Adrenal gland (tissue), 12 donors: ENCODE results near the gene ARMC2. TPM values are rescaled to one million over a fixed set of nuclear protein-coding genes. Genes with fewer than 3 reads are reported as not detected.

ENCODE experiments used
- DNase-seq, 7 donors: peaks; one replicate each; pipeline ENCODE4 v3.0.0-alpha.2; 2019 to 2020
- H3K27ac ChIP-seq, 5 donors: fragments of 200-600 bp; sonication (generic) in 4 of 5; 1 replicate in 3 of 5; 2 replicates in 2 of 5; pipeline versions ENCODE4 v1.5.1 to v1.8.0; 2016 to 2020; ENCODE audit warnings: mild to moderate bottlenecking in 1 of 5
- H3K27me3 ChIP-seq: fragments of 200-600 bp; 2 replicates; pipeline ENCODE4 v1.8.0; 2021
- H3K36me3 ChIP-seq, 2 donors: fragments of 200-600 bp; replicated peaks in 1 of 2; 1 replicate in 1 of 2; 2 replicates in 1 of 2; pipeline versions ENCODE4 v1.5.1 to v1.8.0; 2018 to 2022
- H3K4me1 ChIP-seq, 2 donors: fragments of 200-600 bp; replicated peaks in 1 of 2; 1 replicate in 1 of 2; 2 replicates in 1 of 2; pipeline versions ENCODE4 v1.5.1 to v1.8.0; 2018 to 2021
- H3K4me3 ChIP-seq, 4 donors: fragments of 200-600 bp; sonication (generic) in 3 of 4; one replicate each; pipeline ENCODE4 v1.5.1; 2016 to 2018
- H3K9me3 ChIP-seq, 3 donors: fragments of 200-600 bp; sonication (generic) in 1 of 3; replicated peaks in 1 of 3; 1 replicate in 2 of 3; 2 replicates in 1 of 3; pipeline versions ENCODE4 v1.5.1 to v1.8.0; 2016 to 2021
- POLR2A ChIP-seq, 2 donors: fragments of 450-650 bp; IDR thresholded peaks; one replicate each; pipeline ENCODE4 v1.6.1; 2017; ENCODE audit warnings: antibody characterized with exemption in 2 of 2, mild to moderate bottlenecking in 2 of 2, moderate library complexity in 1 of 2
- WGBS, 4 donors: extraction: QIAGEN DNeasy Blood & Tissue Kit in 2 of 4; methylation state at CpG; one replicate each; pipeline versions ENCODE4 v1.1.5 to v1.1.7; 2013 to 2017; 5-methylcytosine and 5-hydroxymethylcytosine counted together
- intact Hi-C, 2 donors: fragments of 100-400 bp; cut with DNase I; formaldehyde crosslinking; loops; one replicate each; pipeline versions ENCODE4 v1.14.1 to v1.15.0; 2022 to 2023
- polyA plus RNA-seq, 3 donors: library from polyadenylated mRNA; stranded (reverse); fragments of 200-250 nt in 2 of 3; fragments of 350-450 nt in 1 of 3; fragmentation: Illumina TruSeq in 1 of 3; extraction: RNeasy Lipid Tissue Mini Kit (QIAGEN cat#74804) in 1 of 3; gene quantifications; one replicate each; pipeline ENCODE4 v1.2.3, GENCODE V29; 2013 to 2014
- total RNA-seq, 9 donors: library from RNA; depleted of rRNA in 4 of 9; stranded (reverse); fragments of >200 nt in 4 of 9; fragments of 120-200 nt in 1 of 9; fragmentation: NEBNext Ultra II Directional in 1 of 9; extraction: Animal tissue kit (Norgen Biotek cat#: 25700) in 1 of 9; gene quantifications; one replicate each; pipeline versions ENCODE4 v1.1.0 to v1.2.4, GENCODE V29; 2013 to 2023
- TF ChIP-seq, protein P1 (sequence below), 6 experiments: fragments of 450-650 bp in 4 of 6; fragments of 200-600 bp in 2 of 6; sonication (generic) in 1 of 6; IDR thresholded peaks; 1 replicate in 5 of 6; 2 replicates in 1 of 6; pipeline versions ENCODE4 v1.5.1 to v1.8.0; 2016 to 2021; ENCODE audit warnings: antibody characterized with exemption in 6 of 6, mild to moderate bottlenecking in 2 of 6, moderate library complexity in 1 of 6
- donor health status: healthy with polysubstance abuse.
- donor health status: Bipolar disorder and iron deficiency.
- donor health status: DM: yes; HTN: yes; CAD: no.
- donor health status: DM: no; HTN: no; CAD: no.
- donor health status: DM: no; HTN: no; CAD: no.
- donor health status: DM: yes; HTN: yes; CAD: no.

ARMC2 gene
- total and polyA plus RNA-seq, 12 donors = 2.1 to 7.8 (median 6.4) TPM

DNA sequence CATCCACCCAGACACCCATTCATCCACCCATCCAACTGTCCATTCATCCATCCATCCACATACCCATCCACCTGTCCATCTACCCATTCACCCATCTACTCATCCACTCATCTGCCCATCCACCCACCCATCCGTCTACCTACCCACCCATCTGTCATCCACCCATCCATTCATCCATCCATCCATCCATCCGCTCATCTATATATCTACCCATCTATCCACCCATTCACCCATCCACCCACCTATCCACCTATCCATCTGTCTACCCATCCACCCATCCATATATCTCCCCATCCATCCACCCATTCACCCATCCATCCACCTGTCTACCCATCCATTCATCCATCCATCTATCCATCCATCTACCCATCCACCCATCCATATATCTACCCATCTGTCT lies 30.7 kb downstream of the ARMC2 start:
- no peak for TF ChIP-seq POLR2A (IDR thresholded peaks at IDR 0.05)
- TF ChIP-seq, protein P1, sequence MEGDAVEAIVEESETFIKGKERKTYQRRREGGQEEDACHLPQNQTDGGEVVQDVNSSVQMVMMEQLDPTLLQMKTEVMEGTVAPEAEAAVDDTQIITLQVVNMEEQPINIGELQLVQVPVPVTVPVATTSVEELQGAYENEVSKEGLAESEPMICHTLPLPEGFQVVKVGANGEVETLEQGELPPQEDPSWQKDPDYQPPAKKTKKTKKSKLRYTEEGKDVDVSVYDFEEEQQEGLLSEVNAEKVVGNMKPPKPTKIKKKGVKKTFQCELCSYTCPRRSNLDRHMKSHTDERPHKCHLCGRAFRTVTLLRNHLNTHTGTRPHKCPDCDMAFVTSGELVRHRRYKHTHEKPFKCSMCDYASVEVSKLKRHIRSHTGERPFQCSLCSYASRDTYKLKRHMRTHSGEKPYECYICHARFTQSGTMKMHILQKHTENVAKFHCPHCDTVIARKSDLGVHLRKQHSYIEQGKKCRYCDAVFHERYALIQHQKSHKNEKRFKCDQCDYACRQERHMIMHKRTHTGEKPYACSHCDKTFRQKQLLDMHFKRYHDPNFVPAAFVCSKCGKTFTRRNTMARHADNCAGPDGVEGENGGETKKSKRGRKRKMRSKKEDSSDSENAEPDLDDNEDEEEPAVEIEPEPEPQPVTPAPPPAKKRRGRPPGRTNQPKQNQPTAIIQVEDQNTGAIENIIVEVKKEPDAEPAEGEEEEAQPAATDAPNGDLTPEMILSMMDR (IDR thresholded peaks at IDR 0.05) = no peak
- peak overlapping the region in 2 of 5 donors; percentile 84 to 85 for H3K27ac ChIP-seq
- 96 to 100% (median 98%) methylated on average over 2 of the region's 2 CpGs for WGBS, 4 donors
- no peak for DNase-seq
- no peaks in the 10 kb centered on the region for H3K9me3 ChIP-seq
- H3K27me3 ChIP-seq = no peaks in the 10 kb centered on the region
- H3K36me3 ChIP-seq = no peaks in the 10 kb centered on the region
- H3K4me1 ChIP-seq = peaks cover 20 to 34% of the 10 kb centered on the region in 2 donors
- H3K4me3 ChIP-seq = no peak overlapping the region
- intact Hi-C loops = no loop called here

DNA sequence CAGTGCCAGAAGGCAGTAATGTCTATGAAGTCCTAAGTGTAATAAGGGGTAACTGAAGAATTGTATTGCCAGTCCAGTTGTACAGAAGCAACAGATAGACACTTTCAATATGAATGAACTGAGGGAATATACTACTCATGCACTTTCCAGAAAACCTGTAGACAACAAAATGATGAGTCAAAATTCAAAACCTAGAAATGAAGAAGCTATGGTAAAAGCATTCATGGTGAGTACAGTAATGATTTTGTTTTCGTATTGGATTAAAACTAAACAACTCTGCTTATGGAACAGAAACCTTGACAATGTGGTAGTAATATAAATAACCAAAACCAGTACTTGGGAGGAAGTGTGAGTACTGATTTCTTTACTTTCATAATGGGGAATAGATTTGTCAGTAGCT lies 35.0 kb downstream of the ARMC2 start:
- intact Hi-C loops = no loop called here
- no peaks in the 10 kb centered on the region for H3K36me3 ChIP-seq
- WGBS, 4 donors = 78 to 91% (median 86%) methylated on average over 1 of the region's 1 CpG

GRCh38 chr6:108884211-108885059 lies 36.2 kb downstream of the ARMC2 start:
- no peak for DNase-seq
- no peaks in the 10 kb centered on the region for H3K9me3 ChIP-seq
- no peak overlapping the region for H3K4me3 ChIP-seq
- no peaks in the 10 kb centered on the region for H3K36me3 ChIP-seq
- no peak overlapping the region for H3K27ac ChIP-seq
- no peaks in the 10 kb centered on the region for H3K4me1 ChIP-seq
- 85 to 94% (median 93%) methylated on average over 9 of the region's 9 CpGs for WGBS, 4 donors
- TF ChIP-seq, protein P1 (IDR thresholded peaks at IDR 0.05) = no peak
- TF ChIP-seq POLR2A (IDR thresholded peaks at IDR 0.05) = no peak
- H3K27me3 ChIP-seq = no peaks in the 10 kb centered on the region
- intact Hi-C loops = loop anchor here in 1 of 2 donors (5.0 kb wide), 1 partner anchor 47 kb away; no protein-coding TSS in a partner anchor

More for the DNA sequence above, 35.0 kb downstream of the ARMC2 start:
- DNase-seq = no peak
- TF ChIP-seq, protein P1 (IDR thresholded peaks at IDR 0.05) = no peak
- TF ChIP-seq POLR2A (IDR thresholded peaks at IDR 0.05) = no peak
- no peak overlapping the region for H3K4me3 ChIP-seq
- H3K4me1 ChIP-seq = peaks cover 1 to 2% of the 10 kb centered on the region in 2 donors
- no peaks in the 10 kb centered on the region for H3K9me3 ChIP-seq
- no peak overlapping the region for H3K27ac ChIP-seq
- no peaks in the 10 kb centered on the region for H3K27me3 ChIP-seq

DNA sequence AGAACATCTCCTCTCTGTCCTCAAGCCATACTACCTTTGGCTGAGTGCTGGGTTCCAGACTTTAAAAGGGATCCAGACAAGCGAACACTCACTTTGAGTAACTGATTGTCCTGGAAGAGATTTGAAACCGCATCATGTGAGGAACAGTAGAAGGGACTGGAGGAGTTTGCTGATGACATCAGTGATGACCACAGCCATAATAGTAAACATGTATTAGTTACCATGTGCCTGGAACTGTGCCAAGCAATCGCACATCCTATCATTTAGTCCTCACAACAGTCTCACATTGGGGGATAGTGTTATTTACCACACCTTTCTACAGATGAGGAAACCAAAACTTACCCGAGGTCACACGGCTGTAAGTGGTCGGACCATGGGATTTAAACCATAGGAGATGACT lies 39.8 kb downstream of the ARMC2 start:
- DNase-seq = no peak
- Histone ChIP-seq H3K36me3 (no peaks in the 10 kb centered on the region), H3K4me1 (peaks cover 2 to 4% of the 10 kb centered on the region in 2 donors), H3K9me3 (no peaks in the 10 kb centered on the region), H3K27me3 (no peaks in the 10 kb centered on the region), H3K4me3 (no peak overlapping the region), H3K27ac (no peak overlapping the region)
- 85 to 91% (median 88%) methylated on average over 6 of the region's 6 CpGs for WGBS, 4 donors
- intact Hi-C loops = loop anchor here in 1 of 2 donors (5.0 kb wide), 1 partner anchor 51 kb away; no protein-coding TSS in a partner anchor
- TF ChIP-seq, protein P1 (IDR thresholded peaks at IDR 0.05) = no peak
